Measurements from ENCODE around the gene SFXN3.

The SFXN3 gene

DNA sequence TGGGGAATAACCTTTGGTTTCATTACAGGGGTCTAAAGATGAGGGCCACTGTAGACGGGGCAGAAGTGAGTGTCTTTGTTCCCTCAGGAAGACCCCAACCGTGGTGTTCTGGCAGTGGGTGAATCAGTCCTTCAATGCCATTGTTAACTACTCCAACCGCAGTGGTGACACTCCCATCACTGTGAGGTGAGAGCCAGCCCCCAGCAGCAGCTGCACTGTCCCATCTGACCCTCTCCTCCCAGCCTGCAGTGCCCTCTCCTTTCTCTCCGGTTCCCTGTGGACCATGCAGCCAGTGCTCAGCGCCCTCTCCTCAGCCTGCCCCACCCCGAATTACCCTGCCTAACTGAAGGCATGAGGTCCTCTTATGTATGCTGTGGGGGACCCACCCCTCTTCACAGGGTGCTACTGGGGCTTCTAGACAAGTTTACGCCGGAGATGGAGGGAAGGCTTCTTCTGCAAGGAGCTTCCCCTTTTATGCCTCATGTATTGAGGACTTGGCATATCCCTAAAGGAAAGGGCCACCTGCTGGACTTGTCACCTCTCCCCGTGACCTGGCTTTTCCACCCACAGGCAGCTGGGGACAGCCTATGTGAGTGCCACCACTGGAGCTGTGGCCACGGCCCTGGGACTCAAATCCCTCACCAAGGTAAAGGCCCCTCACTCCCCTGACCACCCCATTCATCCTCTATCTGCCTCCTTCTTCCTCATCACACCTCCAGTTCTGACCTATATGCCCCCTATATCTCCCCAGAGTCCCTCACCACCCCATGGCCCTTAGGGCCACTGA, 5.1 kb downstream of the SFXN3 start:
- DNase-seq (ENCODE audit: low spot score), result no peak

DNA sequence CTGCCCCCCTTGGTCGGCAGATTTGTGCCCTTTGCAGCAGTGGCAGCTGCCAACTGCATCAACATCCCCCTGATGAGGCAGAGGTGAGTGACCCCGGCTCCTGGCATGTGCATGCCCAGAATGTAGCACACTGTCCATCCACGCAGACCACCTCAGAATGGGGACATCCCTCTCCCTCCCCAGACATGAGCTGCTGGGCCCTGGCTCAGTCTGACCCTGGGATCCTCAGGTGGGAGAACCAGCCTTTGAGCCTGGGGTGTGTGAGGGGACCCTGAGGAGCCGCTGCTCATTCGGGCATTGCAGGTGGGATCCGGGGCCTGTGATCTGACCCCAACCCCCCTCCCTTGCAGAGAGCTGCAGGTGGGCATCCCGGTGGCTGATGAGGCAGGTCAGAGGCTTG, 5.7 kb downstream of the SFXN3 start:
- no peak for DNase-seq (ENCODE audit: low spot score)

- no peak for DNase-seq (ENCODE audit: low spot score)
Measured at GRCh38 chr10:101038484-101038883, 7.5 kb downstream of the SFXN3 start.

DNA sequence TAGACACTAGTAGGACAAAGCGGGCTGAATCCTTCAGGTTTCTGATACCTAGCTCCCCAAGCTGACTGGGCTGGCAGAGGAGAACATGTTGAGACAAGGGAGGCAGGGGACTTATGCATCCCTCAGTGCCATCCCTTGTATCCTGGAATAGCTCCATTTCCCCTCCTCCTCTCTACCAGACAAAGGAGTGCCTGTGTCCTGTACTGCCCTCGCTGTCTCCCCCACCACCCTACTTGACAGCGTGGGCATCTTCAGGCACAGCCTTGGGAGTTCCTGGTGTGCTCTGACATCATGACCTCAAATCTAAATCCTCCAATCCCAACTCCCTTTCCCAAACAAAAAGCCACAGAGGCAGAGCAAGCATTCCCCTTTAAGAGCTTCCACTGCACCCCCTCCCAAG, 9.0 kb downstream of the SFXN3 start:
- peak; percentile 68 for DNase-seq (ENCODE audit: low spot score)

- DNase-seq (ENCODE audit: low spot score), result no peak
Measured at GRCh38 chr10:101040851-101041250, 9.8 kb downstream of the SFXN3 start.

- DNase-seq (ENCODE audit: low spot score), result peak; percentile 87
Measured at GRCh38 chr10:101041252-101041761, 10.3 kb downstream of the SFXN3 start.

DNA sequence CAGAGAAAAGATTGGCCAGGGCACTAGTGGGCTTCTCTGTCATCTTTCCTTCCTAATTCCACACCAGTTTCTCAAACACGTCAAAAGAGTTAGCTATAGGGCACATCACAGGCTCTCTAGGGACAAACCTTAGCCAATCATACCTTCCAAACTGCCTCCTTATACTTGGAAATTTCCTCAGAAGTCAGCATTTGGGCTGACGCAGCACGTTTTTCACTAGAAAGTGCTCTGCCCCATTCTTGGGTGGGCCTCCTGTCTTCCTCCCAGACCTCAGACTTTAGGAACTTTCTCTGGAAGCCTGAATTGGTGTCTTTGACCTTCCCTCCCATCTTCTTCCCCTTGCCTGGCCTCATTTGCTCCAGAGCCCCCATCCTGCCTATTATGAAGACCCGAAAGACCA, 11.1 kb downstream of the SFXN3 start:
- DNase-seq (ENCODE audit: low spot score), result no peak

- peak; percentile 79 for DNase-seq (ENCODE audit: low spot score)
Measured at GRCh38 chr10:101042667-101043362, 11.8 kb downstream of the SFXN3 start.

- DNase-seq (ENCODE audit: low spot score), result no peak
Measured at GRCh38 chr10:101043363-101043707, 12.3 kb downstream of the SFXN3 start.

- no peak for DNase-seq (ENCODE audit: low spot score)
Measured at GRCh38 chr10:101044117-101044516, 13.1 kb downstream of the SFXN3 start.

- no peak for DNase-seq (ENCODE audit: low spot score)
Measured at GRCh38 chr10:101046332-101047238, 15.6 kb downstream of the SFXN3 start.

- no peak for DNase-seq (ENCODE audit: low spot score)
Measured at GRCh38 chr10:101047268-101047667, 16.2 kb downstream of the SFXN3 start.

- no peak for DNase-seq (ENCODE audit: low spot score)
Measured at GRCh38 chr10:101047961-101048892, 17.2 kb downstream of the SFXN3 start.

DNA sequence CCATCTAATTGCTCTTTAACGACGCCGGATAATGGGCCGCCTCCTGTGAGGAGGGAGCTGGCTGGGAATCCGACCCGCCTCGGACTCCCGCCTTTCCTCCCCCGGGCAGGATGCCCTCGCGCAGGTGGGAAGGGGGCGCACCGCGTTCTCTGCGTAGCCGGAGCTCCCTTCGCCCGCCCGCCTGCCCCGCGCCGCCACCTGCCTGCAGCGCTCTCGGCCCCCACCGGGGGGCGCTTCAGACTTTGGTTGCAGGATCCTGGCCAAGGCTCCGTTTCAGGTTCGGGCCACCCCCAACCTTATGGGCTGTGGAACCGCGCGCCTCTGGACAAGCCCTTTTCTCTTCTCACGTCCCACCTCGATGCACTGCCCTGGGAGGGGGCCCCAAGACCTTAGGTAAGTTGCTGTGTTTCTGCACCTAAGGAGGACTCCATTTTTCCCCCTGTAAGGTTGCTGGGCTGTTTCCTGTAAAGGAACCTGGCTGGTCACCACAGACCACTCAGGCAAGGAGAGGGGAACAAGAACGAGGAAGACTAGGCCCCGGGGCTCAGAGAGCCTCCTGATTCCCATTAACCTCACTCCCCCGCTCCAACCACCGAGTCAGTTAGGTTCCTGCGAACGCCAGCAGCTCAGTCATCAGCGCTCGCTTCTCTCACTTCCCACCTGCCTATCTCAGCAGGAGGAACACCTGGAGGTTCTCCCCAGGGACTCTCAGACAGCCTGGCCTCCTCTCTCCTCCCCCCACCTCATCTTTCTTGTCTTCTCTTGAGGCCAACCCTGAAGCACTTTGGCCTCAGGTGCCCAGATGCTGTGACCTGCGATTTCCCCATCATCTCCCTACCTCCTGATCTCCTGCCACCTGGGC, 19.4 kb downstream of the SFXN3 start:
- DNase-seq (ENCODE audit: low spot score), result no peak

GRCh38 chr10:101052285-101052684, 21.3 kb downstream of the SFXN3 start:
- no peak for DNase-seq (ENCODE audit: low spot score)

DNA sequence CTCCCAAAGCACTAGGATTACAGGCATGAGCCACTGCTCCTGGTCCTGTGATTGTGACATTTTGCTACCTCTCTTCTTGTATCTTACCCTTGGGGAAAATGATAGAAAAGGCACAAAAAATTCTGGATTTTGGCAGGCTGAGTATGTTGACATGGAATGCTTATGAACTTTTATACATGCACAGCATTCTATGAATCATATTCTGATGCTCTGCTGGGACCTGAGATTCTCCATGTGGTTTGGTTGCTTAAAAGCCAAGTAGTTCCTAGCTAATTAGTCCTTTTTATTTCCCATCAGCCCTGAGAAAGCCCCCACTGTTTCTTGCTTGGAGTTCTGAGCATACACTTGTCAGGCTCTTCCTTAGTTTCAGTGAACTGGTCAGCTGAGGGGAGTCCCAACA, 22.5 kb downstream of the SFXN3 start:
- no peak for DNase-seq (ENCODE audit: low spot score)

GRCh38 chr10:101054351-101054750, 23.3 kb downstream of the SFXN3 start:
- no peak for DNase-seq (ENCODE audit: low spot score)

DNA sequence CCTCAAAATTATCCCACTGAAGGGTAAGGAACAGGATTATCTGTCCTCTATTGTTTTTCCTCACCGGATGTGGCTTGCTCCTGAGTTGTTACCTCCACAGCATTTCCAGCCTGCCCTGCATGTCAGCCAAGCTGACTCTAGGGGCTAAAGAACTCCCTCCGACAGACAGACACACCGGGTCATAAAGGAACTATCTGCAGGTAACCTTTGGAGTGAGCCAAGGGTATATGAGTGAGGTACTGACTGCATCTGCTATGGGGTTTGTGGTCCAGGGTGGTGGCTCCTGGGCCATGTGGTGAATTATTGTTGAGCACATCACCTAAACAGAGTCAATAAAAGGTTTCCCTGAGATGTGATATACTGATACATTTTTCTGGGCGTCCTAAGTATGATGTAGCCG, 23.8 kb downstream of the SFXN3 start:
- DNase-seq (ENCODE audit: low spot score), result no peak

- no peak for DNase-seq (ENCODE audit: low spot score)
Measured at GRCh38 chr10:101055411-101055810, 24.4 kb downstream of the SFXN3 start.
